NB4 (cell line): ENCODE measurements around the gene POTEF.

Experiments used
- CTCF ChIP-seq: IDR thresholded peaks from one replicate; pipeline ENCODE4 v1.5.1; 2012; ENCODE audit warnings: low read depth, low read length
- MAX ChIP-seq: IDR thresholded peaks from 2 replicates; pipeline ENCODE4 v1.6.1; 2011; ENCODE audit warnings: low read depth, low read length
- MYC ChIP-seq: IDR thresholded peaks from 2 replicates; pipeline ENCODE4 v1.6.1; 2011; ENCODE audit warnings: low read depth, low read length

DNA sequence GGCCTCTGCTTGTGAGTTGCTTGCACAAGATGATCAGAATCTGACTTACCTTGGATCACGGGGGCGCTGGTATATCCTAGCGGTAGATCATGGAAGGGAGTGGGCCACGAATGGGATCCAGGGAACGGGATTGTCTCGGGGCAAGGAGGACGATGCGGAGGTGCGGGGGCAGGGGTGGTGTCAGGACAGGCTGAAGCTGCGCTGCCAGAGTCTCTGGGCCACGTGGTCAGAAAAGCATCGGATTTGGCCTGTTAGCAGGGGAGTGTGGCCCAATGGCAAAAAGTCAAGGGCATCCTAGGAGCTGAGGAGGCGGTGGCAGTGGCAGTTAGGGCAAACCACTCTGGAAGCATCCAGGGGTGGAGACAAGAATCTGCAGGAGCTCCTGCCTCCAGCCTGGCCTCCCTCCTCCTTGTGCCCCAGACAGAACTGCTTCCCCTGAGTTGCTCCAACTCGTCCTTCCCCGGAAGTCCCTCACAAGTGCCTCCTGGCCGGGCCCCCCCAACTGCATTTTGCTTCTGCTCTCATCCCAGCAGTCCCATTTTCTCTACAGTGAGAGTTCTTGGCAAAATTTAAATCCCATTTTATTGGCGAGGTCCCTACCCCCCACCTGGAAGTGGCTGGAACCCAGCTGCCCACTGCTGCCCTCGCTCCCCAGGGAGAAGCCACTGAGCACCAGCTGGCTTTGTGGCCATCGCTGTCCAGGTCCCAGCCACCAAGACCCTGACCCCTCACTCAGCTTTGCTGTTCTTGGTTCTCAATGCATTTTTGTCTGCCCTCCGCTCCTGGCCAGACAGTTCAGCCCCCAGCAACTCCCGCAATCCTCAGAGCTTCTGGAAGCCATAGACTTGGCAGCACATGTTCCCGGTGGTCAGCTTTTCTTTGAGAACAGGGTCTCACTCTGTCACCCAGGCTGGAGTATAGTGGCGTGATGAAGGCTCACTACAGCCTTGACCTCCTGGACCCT is 21.4 kb upstream of the POTEF start:
- TF ChIP-seq CTCF (no peak), MYC (no peak), MAX (no peak)
